Retinal pigment epithelial cell (primary cell): ENCODE data around the gene RPA1.
A peak's percentile ranks its signal among the peaks of the same experiment; 100 is the strongest.

Source experiments
- DNase-seq: peaks from one replicate; pipeline ENCODE4 v3.0.0-alpha.2; 2010; ENCODE audit warnings: low read depth
- H3K4me3 ChIP-seq: 2 replicates; pipeline ENCODE4 v1.5.1; 2011; ENCODE audit warnings: mild to moderate bottlenecking, low read length, control low read depth, moderate library complexity
- CTCF ChIP-seq: conservative IDR thresholded peaks from 2 replicates; pipeline ENCODE4 v1.5.1; 2011; ENCODE audit warnings: low read depth, low read length, control low read depth, inconsistent platforms

RPA1 gene

GRCh38 chr17:1829592-1830257, at the start of gene RPA1, which contains the start of gene SMYD4:
RPA1 (plus strand) TSS chr17:1830005; CDS start chr17:1830094, 89 bp downstream.
SMYD4 (minus strand) TSS chr17:1829902; CDS start chr17:1827994, 1,908 bp downstream.
- peak within 1 kb of the TSS; percentile 83 for H3K4me3 ChIP-seq
- DNase-seq = peak; percentile 49
- no peak for TF ChIP-seq CTCF

GRCh38 chr17:1782171-1782567, 47.6 kb upstream of the RPA1 start:
- no peak overlapping the region for H3K4me3 ChIP-seq
- DNase-seq = no peak
- TF ChIP-seq CTCF = no peak

GRCh38 chr17:1783271-1783670, 46.5 kb upstream of the RPA1 start:
- TF ChIP-seq CTCF = no peak
- DNase-seq = no peak
- H3K4me3 ChIP-seq = no peak overlapping the region

GRCh38 chr17:1783834-1784611, 45.8 kb upstream of the RPA1 start:
- peak; percentile 77 for TF ChIP-seq CTCF
- no peak for DNase-seq

GRCh38 chr17:1785930-1786329, 43.9 kb upstream of the RPA1 start:
- no peak for TF ChIP-seq CTCF
- no peak for DNase-seq
- no peak overlapping the region for H3K4me3 ChIP-seq

More at GRCh38 chr17:1783834-1784611, 45.8 kb upstream of the RPA1 start:
- H3K4me3 ChIP-seq = no peak overlapping the region

- H3K4me3 ChIP-seq = no peak overlapping the region
- no peak for TF ChIP-seq CTCF
- DNase-seq = no peak
Measured at GRCh38 chr17:1786708-1787107, 43.1 kb upstream of the RPA1 start.
